SH-SY5Y (cell line): ENCODE results near the gene TNFRSF19.

ENCODE experiments used
- GATA2 ChIP-seq: IDR thresholded peaks from 2 replicates; pipeline ENCODE4 v1.6.1; 2011; ENCODE audit warnings: mild to moderate bottlenecking, low read depth, low read length
- GATA3 ChIP-seq: IDR thresholded peaks from 2 replicates; pipeline ENCODE4 v1.6.1; 2011; ENCODE audit warnings: low read depth, mild to moderate bottlenecking, low read length, moderate library complexity

- TF ChIP-seq GATA2 (no peak), GATA3 (no peak)
Measured at GRCh38 chr13:23544668-23545067, 25.5 kb upstream of the TNFRSF19 start.
